CD4-positive, alpha-beta T cell treated with Interleukin-21 for 1 hour (primary cell): ENCODE data around the gene FGFRL1.
"Not testable (repeated sequence)": the region's sequence is repeated elsewhere in the genome, so short reads cannot be mapped to it uniquely, and the experiment has no call there.

Experiments used
- DNase-seq: peaks from one replicate; pipeline ENCODE4 v3.0.0-alpha.2; 2020

FGFRL1 gene

GRCh38 chr4:1041936-1042330 is 30.5 kb downstream of the FGFRL1 start:
- no peak for DNase-seq

- DNase-seq, result no peak
These were observed 31.1 kb downstream of the FGFRL1 start for GRCh38 chr4:1042352-1043055.

- no peak for DNase-seq
These were observed 31.7 kb downstream of the FGFRL1 start for GRCh38 chr4:1043162-1043561.

- no peak for DNase-seq
These were observed 32.4 kb downstream of the FGFRL1 start for GRCh38 chr4:1043651-1044468.

GRCh38 chr4:1044469-1045192 is 33.2 kb downstream of the FGFRL1 start:
- no peak for DNase-seq

GRCh38 chr4:1045193-1045594 is 33.8 kb downstream of the FGFRL1 start:
- no peak for DNase-seq

GRCh38 chr4:1045595-1046201 is 34.3 kb downstream of the FGFRL1 start:
- no peak for DNase-seq

- not testable (repeated sequence) for DNase-seq
These were observed 35.2 kb downstream of the FGFRL1 start for GRCh38 chr4:1046581-1047011.

GRCh38 chr4:1047106-1047975 is 35.9 kb downstream of the FGFRL1 start:
- no peak for DNase-seq

- no peak for DNase-seq
These were observed 36.7 kb downstream of the FGFRL1 start for GRCh38 chr4:1047976-1048772.

- no peak for DNase-seq
These were observed 37.6 kb downstream of the FGFRL1 start for GRCh38 chr4:1048773-1049590.

GRCh38 chr4:1049591-1049905 is 38.1 kb downstream of the FGFRL1 start:
- no peak for DNase-seq

GRCh38 chr4:1050486-1051213 is 39.2 kb downstream of the FGFRL1 start:
- DNase-seq, result no peak

GRCh38 chr4:1051472-1051871 is 40.0 kb downstream of the FGFRL1 start:
- DNase-seq, result no peak

GRCh38 chr4:1052231-1052671 is 40.8 kb downstream of the FGFRL1 start:
- DNase-seq, result no peak

GRCh38 chr4:1053080-1053661 is 41.7 kb downstream of the FGFRL1 start:
- DNase-seq, result no peak

- DNase-seq, result not testable (repeated sequence)
These were observed 42.5 kb downstream of the FGFRL1 start for GRCh38 chr4:1053891-1054290.

GRCh38 chr4:1054696-1055242 is 43.3 kb downstream of the FGFRL1 start:
- DNase-seq, result not testable (repeated sequence)

GRCh38 chr4:1055243-1055701 is 43.8 kb downstream of the FGFRL1 start:
- not testable (repeated sequence) for DNase-seq
